Measurements from ENCODE around the gene OSER1.

OSER1 gene

GRCh38 chr20:44223721-44224120 is 13.2 kb upstream of the OSER1 start:
- DNase-seq = no peak

DNA sequence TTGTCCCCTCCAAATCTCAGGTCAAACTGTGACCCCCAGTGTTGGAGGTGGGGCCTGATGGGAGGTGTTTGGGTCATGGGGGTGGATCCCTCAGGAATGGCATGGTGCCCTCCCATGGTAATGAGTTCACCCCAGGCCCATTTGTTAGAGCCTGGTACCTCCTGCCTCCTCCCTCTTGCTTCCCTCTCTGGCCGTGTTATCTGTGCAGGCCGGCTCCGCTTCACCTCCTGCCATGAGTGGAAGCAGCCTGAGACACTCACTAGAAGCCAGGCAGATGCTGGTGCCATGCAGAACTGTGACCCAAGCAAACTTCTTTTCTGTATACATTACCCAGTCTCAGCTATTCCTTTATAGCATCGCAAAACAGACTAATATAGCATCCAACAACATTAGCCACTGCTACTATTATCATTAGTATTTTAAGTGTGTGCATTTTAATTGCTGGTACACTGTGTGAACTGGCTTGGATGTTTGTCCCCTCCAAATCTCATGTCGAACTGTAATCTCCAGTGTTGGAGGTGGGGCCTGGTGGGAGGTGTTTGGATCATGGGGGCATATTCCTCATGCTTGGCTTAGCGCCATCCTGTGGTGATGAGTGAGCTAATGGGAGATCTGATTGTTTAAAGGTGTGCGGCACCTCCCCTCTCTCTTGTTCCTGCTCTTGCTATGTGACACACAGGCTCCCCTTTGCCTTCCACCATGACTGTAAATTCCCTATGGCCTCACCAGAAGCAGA is 12.2 kb upstream of the OSER1 start:
- DNase-seq = no peak

DNA sequence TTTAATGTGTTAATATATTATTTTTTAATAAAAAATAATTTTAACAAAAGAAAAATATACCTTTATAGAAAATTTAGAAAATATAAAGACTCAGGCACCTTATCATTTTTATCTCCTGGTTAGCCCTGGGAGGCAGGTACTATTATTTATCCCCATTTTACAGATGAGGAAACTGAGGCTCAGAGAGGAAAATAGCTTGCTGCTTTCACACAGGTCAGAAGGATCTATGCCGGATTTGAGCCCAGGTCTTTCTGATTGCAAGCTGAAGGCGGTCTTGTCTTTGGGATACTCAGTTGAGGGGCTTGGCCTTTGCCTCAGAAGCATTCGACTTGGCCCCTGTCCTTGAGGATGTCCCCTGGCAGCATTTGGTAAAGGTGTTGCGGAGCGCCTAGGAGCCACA is 11.5 kb upstream of the OSER1 start:
- no peak for DNase-seq

DNA sequence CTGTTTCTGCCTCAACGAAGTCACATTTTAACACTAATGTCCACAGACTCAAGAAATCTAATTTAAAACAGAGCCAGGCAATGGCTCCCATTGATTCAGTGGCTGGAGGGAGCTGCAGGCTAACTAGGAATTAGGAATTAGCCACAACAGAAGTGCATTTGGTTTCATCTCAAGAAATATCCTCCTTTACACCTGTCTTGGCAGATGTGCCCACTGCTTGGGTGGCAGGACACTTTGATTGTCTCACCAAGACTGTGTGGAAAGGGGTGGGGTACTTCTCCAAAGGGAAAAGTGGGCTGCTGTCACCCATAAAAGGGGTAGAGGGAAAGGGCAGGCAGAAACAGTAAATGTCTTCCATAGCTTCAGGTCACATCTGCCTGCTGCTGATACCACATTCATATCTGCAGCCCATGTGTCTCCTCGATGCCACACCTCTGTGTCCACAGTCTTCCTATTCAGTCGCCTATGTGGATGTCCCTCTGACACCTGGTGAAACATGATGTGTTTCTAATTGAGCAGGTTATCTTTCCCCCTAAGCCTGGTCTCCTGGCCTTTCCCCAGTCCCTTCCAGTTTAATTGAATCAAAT is 10.9 kb upstream of the OSER1 start:
- no peak for DNase-seq

DNA sequence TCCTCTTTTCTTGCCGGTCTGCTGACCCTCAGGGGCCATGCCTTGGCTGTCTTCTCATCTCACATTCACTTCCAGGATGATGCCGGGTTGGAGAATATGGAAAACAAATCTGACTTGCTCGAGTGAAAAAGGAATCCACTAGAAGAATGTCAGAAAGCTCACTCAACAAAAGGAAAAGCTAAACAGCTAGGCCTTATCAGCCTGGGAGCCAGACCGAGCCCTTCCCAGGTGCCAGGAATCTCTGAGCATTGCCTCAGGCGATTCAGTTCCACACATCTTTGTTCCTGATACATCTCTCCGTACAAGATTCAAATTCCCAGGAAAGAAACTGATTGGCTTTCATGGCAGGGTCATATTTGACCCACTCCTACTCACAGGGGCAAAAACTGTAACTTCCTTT is 9.2 kb upstream of the OSER1 start:
- no peak for DNase-seq

DNA sequence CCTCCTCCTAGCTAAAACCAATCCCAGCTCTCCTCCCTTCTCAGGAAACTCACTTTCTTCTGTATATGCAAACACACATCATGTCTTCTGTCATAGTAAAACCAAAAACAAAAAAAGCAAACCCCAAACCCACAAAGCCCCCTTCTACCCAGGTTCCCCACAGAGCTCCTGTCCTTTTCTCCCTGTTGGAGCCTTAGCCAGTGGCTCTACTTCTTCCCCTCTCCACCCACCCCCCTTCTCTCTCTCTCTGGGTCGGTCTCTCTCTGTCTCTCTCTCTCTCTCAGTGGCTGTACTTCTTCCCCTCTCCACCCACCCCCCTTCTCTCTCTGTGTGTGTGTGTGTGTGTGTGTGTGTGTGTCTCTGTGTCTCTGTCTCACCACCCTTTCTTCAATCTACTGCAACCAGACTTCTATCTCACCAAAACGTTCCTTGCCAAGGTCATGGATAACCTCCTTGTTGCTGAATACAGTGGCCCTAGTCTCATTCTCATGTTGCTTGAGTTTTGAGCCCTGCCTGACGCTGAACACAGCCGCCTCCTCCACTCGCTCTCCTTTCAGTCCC is 8.7 kb upstream of the OSER1 start:
- DNase-seq = no peak

- no peak for DNase-seq
Observed at GRCh38 chr20:44218446-44218845, 7.9 kb upstream of the OSER1 start.

GRCh38 chr20:44217342-44218092 is 6.9 kb upstream of the OSER1 start:
- DNase-seq = peak; percentile 44

- DNase-seq = no peak
Observed at GRCh38 chr20:44215125-44215524, 4.6 kb upstream of the OSER1 start.

- no peak for DNase-seq
Observed at GRCh38 chr20:44212792-44213191, 2.2 kb upstream of the OSER1 start.

GRCh38 chr20:44211177-44212039 is 837 bp upstream of the OSER1 start:
- no peak for DNase-seq

DNA sequence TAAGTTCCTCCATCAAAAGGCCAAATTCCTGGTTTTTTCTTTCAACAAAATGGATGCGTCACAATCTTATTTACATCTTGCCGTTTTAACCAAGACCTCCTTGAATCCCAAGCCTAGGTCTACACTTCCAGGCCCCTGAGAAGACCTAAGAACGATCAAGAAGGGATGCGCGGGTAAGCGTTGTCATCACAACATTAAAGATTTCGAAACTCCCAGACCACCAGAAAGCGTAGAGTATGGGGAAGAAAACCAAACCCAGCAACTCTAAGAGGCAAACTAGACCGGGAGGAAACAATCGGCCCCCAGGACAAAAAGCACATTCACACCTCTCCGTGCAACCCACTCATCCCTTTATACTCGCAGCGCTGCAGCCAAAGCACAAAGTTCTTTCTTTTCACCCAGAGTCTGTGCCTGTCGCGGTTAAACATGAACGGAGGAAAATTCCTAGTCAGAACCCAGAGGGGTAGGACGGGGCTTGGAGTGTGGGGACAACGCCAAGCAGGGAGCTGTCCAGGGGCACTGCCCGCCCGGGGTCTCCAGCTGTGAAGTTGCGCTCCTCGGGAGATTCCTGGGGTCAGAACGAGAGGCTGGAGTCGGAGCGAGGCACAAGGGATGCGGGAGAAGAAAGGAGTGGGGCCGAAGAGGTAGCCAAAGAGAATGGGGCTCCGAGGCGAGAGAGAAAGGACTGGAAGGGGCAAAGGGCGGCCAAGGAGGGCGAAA is 725 bp downstream of the OSER1 start:
- no peak for DNase-seq

DNA sequence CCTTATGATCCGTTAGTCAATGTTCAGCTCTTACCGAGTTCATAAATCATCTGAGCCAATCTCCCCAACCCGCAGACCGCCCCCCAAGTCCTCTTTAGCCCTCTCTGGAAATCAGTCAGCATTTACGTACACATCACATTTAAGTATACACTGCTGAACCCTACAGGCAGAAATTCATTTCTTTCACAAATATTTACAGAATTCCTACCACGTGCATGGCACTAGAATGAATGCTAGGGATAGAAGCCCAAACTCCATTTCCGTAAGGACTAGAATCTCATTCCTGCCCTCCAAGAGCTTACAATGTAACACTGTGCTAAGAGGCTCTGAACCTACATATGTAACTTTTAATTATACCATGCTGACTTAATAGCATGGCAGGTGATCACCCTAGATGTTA is 1.8 kb downstream of the OSER1 start:
- no peak for DNase-seq

GRCh38 chr20:44208165-44208564 is 2.4 kb downstream of the OSER1 start:
- DNase-seq = no peak

DNA sequence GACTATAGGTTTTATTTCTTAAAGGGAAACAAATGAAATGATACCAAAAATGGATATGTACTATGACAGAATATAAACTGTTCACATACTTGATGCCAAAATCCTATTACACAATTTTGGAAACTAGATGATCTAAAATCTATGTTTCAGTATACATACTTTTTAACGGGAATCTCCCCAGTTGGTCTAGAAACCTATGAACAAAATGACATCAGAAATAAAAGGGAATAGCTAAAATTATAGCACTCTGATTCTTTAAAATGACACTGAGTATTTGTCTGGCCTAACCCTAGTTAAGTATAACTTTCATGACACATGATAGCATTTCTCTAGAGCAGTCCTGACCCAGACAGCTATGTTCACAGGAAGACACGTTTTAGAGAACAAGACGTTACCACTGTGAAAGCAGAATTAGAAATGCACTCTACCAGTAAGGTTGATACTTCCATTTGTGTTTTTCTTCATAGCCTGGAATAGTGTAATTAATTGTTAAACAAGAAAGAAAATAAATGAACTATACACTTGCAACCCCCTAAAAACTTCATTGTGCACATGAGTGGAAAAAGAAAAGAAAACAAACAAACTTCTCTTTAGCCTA is 3.3 kb downstream of the OSER1 start:
- DNase-seq = no peak

DNA sequence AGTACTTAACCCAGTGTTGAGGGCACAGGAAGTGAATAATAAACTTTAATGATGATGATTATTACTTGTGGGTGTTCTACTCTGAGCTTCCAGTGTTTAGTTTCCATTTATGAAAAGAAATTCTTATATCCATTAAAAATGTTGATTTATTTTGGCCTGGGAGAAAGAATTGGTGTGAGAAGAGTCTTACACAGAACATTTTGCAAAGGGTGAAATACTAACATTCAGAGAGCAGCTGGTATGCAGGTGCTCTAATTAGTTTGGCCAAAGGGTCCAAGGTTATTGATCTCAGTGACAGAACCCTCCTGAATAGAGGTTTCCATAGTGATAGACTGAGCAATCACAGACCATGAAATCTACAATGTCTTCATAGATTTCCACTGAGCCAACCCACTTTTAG is 4.4 kb downstream of the OSER1 start:
- DNase-seq = no peak

DNA sequence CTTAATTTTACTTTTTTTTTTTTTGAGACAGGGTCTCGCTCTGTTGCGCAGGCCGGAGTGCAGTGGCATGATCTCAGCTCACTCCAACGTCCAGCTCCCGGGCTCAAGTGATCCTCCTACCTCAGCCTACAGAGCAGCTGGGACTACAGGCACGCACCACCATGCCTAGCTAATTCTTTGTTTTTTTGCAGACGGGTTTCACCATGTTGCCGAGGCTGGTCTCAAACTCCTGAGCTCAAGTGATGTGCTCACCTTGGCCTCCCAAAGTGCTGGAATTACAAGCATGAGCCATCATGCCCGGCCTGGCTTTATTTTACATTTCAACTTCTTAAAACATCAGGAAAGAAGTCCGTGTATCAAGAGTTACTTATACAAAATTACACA is 5.7 kb downstream of the OSER1 start:
- DNase-seq = no peak

GRCh38 chr20:44204156-44204831 is 6.3 kb downstream of the OSER1 start:
- no peak for DNase-seq

DNA sequence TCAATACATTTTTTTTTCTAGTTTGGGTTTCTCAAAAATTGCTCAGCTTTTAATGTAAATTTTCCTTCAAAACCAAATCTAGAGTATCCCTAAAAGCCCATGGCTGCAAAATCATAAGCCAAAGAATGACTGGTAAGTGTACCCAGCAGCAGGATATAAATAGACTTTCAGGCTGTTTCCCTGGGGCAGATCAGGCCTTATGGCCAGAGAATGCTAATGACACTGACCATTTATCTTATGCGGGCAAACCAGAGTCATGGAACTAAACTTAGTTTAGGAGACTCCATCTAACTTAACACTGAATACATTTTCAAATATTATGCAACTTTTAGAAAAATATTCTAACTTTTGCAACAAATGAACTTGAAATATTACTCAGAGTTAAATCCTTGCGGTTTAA is 7.4 kb downstream of the OSER1 start:
- no peak for DNase-seq

- DNase-seq = no peak
Observed at GRCh38 chr20:44200983-44201382, 9.6 kb downstream of the OSER1 start.

GRCh38 chr20:44200371-44200770 is 10.2 kb downstream of the OSER1 start:
- no peak for DNase-seq
